ENCODE measurements around the gene SLIT3. TPM values are rescaled to one million over a fixed set of nuclear protein-coding genes. Genes with fewer than 3 reads are reported as not detected.

Gene SLIT3
- total RNA-seq, 1 donor from 2014 or later, result 7.4 TPM

- no peak for DNase-seq (ENCODE audit: extremely low read depth, low read depth, low spot score)
Measured at GRCh38 chr5:169050636-169051035, 250.3 kb downstream of the SLIT3 start.

GRCh38 chr5:169050146-169050571, 250.8 kb downstream of the SLIT3 start:
- no peak for DNase-seq (ENCODE audit: extremely low read depth, low read depth, low spot score)

- DNase-seq (ENCODE audit: extremely low read depth, low read depth, low spot score), result no peak
Measured at GRCh38 chr5:169049712-169050111, 251.2 kb downstream of the SLIT3 start.

- DNase-seq (ENCODE audit: extremely low read depth, low read depth, low spot score), result no peak
Measured at GRCh38 chr5:169048181-169049125, 252.5 kb downstream of the SLIT3 start.

GRCh38 chr5:169044962-169045361, 256.0 kb downstream of the SLIT3 start:
- no peak for DNase-seq (ENCODE audit: extremely low read depth, low read depth, low spot score)

GRCh38 chr5:169041180-169041579, 259.8 kb downstream of the SLIT3 start:
- DNase-seq (ENCODE audit: extremely low read depth, low read depth, low spot score), result no peak

- DNase-seq (ENCODE audit: extremely low read depth, low read depth, low spot score), result no peak
Measured at GRCh38 chr5:169039592-169039991, 261.3 kb downstream of the SLIT3 start.

GRCh38 chr5:169037466-169037865, 263.5 kb downstream of the SLIT3 start:
- DNase-seq (ENCODE audit: extremely low read depth, low read depth, low spot score), result no peak

- no peak for DNase-seq (ENCODE audit: extremely low read depth, low read depth, low spot score)
Measured at GRCh38 chr5:169036079-169036805, 264.7 kb downstream of the SLIT3 start.

GRCh38 chr5:169029661-169030274, 271.2 kb downstream of the SLIT3 start:
- no peak for DNase-seq (ENCODE audit: extremely low read depth, low read depth, low spot score)

GRCh38 chr5:169029037-169029436, 271.9 kb downstream of the SLIT3 start:
- DNase-seq (ENCODE audit: extremely low read depth, low read depth, low spot score), result no peak

- no peak for DNase-seq (ENCODE audit: extremely low read depth, low read depth, low spot score)
Measured at GRCh38 chr5:169027501-169028061, 273.4 kb downstream of the SLIT3 start.

GRCh38 chr5:169025491-169025890, 275.4 kb downstream of the SLIT3 start:
- DNase-seq (ENCODE audit: extremely low read depth, low read depth, low spot score), result no peak

GRCh38 chr5:169024421-169024820, 276.5 kb downstream of the SLIT3 start:
- DNase-seq (ENCODE audit: extremely low read depth, low read depth, low spot score), result no peak

GRCh38 chr5:169022718-169023117, 278.2 kb downstream of the SLIT3 start:
- DNase-seq (ENCODE audit: extremely low read depth, low read depth, low spot score), result no peak

GRCh38 chr5:169020102-169020501, 280.8 kb downstream of the SLIT3 start:
- DNase-seq (ENCODE audit: extremely low read depth, low read depth, low spot score), result no peak

- DNase-seq (ENCODE audit: extremely low read depth, low read depth, low spot score), result no peak
Measured at GRCh38 chr5:169018925-169019324, 282.0 kb downstream of the SLIT3 start.

GRCh38 chr5:169015991-169016390, 284.9 kb downstream of the SLIT3 start:
- DNase-seq (ENCODE audit: extremely low read depth, low read depth, low spot score), result no peak

- no peak for DNase-seq (ENCODE audit: extremely low read depth, low read depth, low spot score)
Measured at GRCh38 chr5:169013846-169014245, 287.1 kb downstream of the SLIT3 start.

GRCh38 chr5:169013208-169013728, 287.7 kb downstream of the SLIT3 start:
- no peak for DNase-seq (ENCODE audit: extremely low read depth, low read depth, low spot score)

GRCh38 chr5:169012450-169012849, 288.5 kb downstream of the SLIT3 start:
- no peak for DNase-seq (ENCODE audit: extremely low read depth, low read depth, low spot score)

All from glomerular endothelial cell (primary cell).